Mononuclear cell (primary cell): ENCODE results near the gene ERC2. TPM values are rescaled to one million over a fixed set of nuclear protein-coding genes. Genes with fewer than 3 reads are reported as not detected.

Source experiments
- H3K27me3 ChIP-seq: 2 replicates; pipeline ENCODE4 v1.6.0; 2011; ENCODE audit warnings: low read length, control low read depth; ENCODE audit not compliant: insufficient read depth
- H3K4me1 ChIP-seq: 2 replicates; pipeline ENCODE4 v1.5.1; 2011; ENCODE audit warnings: mild to moderate bottlenecking, low read length, control low read depth; ENCODE audit not compliant: insufficient read depth
- H3K4me3 ChIP-seq: 2 replicates; pipeline ENCODE4 v1.5.1; 2011; ENCODE audit warnings: mild to moderate bottlenecking, low read length, moderate library complexity
- H3K9me3 ChIP-seq: 2 replicates; pipeline ENCODE4 v1.5.1; 2011; ENCODE audit warnings: low read depth, mild to moderate bottlenecking, control low read depth, low read length
- total RNA-seq: library from RNA; depleted of rRNA; stranded (reverse); fragments of >200 nt; gene quantifications from one replicate; pipeline ENCODE4 v1.2.3, GENCODE V29; 2012

The ERC2 gene
- total RNA-seq, 1 donor = 0.10 TPM

DNA sequence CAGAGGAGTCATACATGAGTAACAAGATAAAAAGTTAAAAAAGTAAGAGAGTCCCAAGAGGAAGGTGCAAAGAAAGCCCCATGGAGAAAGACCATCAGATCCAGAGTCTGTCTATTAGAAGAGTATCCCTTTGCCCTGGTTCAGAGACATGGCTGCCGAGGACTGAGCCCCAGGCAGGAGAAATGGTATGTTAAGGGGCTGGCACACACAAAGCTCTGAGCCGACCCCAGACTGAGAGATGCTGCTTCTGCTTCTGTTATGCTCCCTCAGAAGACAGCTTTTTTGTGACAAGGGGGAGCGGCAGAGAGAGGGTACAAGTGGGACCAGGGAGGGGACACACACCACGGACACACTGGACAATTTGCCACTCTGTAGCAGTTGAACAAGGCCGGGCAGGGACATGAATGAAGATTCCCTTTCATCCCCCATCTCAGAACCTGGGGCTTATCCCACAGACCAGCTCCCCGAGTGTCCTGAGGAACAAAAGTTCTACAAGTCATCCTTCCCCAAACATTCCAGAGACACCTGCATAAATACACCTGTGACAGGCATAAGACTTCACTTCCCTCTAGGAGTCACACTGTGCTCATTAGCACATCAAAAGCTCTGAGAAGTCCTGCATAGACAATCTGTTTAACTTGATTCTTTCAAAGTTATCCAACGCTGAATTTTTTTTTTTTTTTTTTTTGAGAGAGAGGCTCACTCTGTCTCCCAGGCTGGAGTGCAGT, 819.5 kb downstream of the ERC2 start:
- Histone ChIP-seq H3K9me3 (no peaks in the 10 kb centered on the region), H3K4me3 (no peak overlapping the region), H3K27me3 (no peaks in the 10 kb centered on the region), H3K4me1 (no peaks in the 10 kb centered on the region)

DNA sequence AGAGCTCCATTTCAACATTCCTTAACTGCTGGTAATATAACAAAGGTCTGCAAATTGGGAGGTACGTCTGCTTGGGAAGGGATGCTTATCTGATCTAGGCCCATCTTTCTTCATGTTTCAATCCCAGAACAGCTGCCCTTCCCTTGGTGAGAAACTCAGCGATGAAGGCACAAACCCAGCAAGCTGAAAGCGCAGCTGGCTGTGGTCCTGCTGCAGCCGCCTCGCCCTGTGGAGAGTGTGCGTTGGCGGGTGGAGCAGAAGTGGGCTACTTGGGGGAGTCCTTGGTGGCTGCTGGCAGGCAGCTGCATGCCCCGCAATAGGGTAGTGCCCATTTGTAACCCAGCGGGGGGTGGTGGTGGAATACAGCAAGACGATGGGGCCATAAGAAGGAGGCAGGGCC, 820.6 kb downstream of the ERC2 start:
- H3K27me3 ChIP-seq = no peaks in the 10 kb centered on the region
- H3K4me1 ChIP-seq = no peaks in the 10 kb centered on the region
- no peak overlapping the region for H3K4me3 ChIP-seq
- no peaks in the 10 kb centered on the region for H3K9me3 ChIP-seq

- no peaks in the 10 kb centered on the region for H3K4me1 ChIP-seq
- H3K27me3 ChIP-seq = no peaks in the 10 kb centered on the region
- no peaks in the 10 kb centered on the region for H3K9me3 ChIP-seq
- no peak overlapping the region for H3K4me3 ChIP-seq
Measured at GRCh38 chr3:55647063-55647462, 821.2 kb downstream of the ERC2 start.

- H3K9me3 ChIP-seq = no peaks in the 10 kb centered on the region
- no peaks in the 10 kb centered on the region for H3K4me1 ChIP-seq
- H3K27me3 ChIP-seq = no peaks in the 10 kb centered on the region
- H3K4me3 ChIP-seq = no peak overlapping the region
Measured at GRCh38 chr3:55646121-55646520, 822.1 kb downstream of the ERC2 start.

GRCh38 chr3:55645422-55645821, 822.8 kb downstream of the ERC2 start:
- H3K4me3 ChIP-seq = no peak overlapping the region
- no peaks in the 10 kb centered on the region for H3K27me3 ChIP-seq
- no peaks in the 10 kb centered on the region for H3K4me1 ChIP-seq
- no peaks in the 10 kb centered on the region for H3K9me3 ChIP-seq

GRCh38 chr3:55643283-55643682, 825.0 kb downstream of the ERC2 start:
- Histone ChIP-seq H3K4me3 (no peak overlapping the region), H3K27me3 (no peaks in the 10 kb centered on the region), H3K4me1 (peaks cover 13% of the 10 kb centered on the region), H3K9me3 (no peaks in the 10 kb centered on the region)

DNA sequence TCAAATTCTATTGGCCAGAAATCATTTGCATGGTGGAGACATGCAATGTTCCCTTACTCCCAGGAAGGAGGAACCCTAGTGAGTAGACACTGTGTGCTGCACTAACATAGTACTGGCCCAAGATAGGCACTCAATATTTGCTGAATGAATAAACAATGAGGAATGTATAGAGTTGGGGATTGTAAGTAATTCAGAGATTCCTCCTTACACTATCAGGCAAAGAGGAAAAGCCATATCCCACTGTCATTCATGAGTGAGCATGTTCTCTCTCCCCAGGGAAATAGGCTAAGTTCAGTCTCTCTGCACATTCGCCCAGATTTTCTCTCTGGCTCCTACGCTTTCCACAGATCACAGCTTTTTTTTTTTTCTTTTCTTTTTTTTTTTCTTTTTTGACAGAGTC, 826.3 kb downstream of the ERC2 start:
- H3K4me3 ChIP-seq = no peak overlapping the region
- H3K4me1 ChIP-seq = peaks cover 13% of the 10 kb centered on the region
- no peaks in the 10 kb centered on the region for H3K27me3 ChIP-seq
- H3K9me3 ChIP-seq = no peaks in the 10 kb centered on the region

GRCh38 chr3:55639896-55640765, 828.1 kb downstream of the ERC2 start:
- Histone ChIP-seq H3K4me3 (no peak overlapping the region), H3K27me3 (no peaks in the 10 kb centered on the region), H3K4me1 (peaks cover 13% of the 10 kb centered on the region), H3K9me3 (no peaks in the 10 kb centered on the region)

- H3K9me3 ChIP-seq = no peaks in the 10 kb centered on the region
- H3K4me3 ChIP-seq = no peak overlapping the region
- peaks cover 13% of the 10 kb centered on the region for H3K4me1 ChIP-seq
- H3K27me3 ChIP-seq = no peaks in the 10 kb centered on the region
Measured at GRCh38 chr3:55639143-55639542, 829.1 kb downstream of the ERC2 start.

GRCh38 chr3:55637906-55638638, 830.2 kb downstream of the ERC2 start:
- Histone ChIP-seq H3K9me3 (no peaks in the 10 kb centered on the region), H3K4me1 (peaks cover 13% of the 10 kb centered on the region), H3K27me3 (no peaks in the 10 kb centered on the region), H3K4me3 (no peak overlapping the region)

GRCh38 chr3:55636300-55637195, 831.7 kb downstream of the ERC2 start:
- Histone ChIP-seq H3K4me1 (peaks cover 13% of the 10 kb centered on the region), H3K27me3 (no peaks in the 10 kb centered on the region), H3K4me3 (no peak overlapping the region)

GRCh38 chr3:55634345-55634744, 833.9 kb downstream of the ERC2 start:
- Histone ChIP-seq H3K4me1 (peaks cover 4% of the 10 kb centered on the region), H3K9me3 (no peaks in the 10 kb centered on the region), H3K27me3 (no peaks in the 10 kb centered on the region), H3K4me3 (no peak overlapping the region)

More at GRCh38 chr3:55636300-55637195, 831.7 kb downstream of the ERC2 start:
- H3K9me3 ChIP-seq = no peaks in the 10 kb centered on the region

- H3K4me1 ChIP-seq = no peaks in the 10 kb centered on the region
- H3K9me3 ChIP-seq = no peaks in the 10 kb centered on the region
- no peak overlapping the region for H3K4me3 ChIP-seq
- H3K27me3 ChIP-seq = no peaks in the 10 kb centered on the region
Measured at GRCh38 chr3:55633333-55633732, 834.9 kb downstream of the ERC2 start.

GRCh38 chr3:55631766-55632331, 836.4 kb downstream of the ERC2 start:
- Histone ChIP-seq H3K9me3 (no peaks in the 10 kb centered on the region), H3K4me1 (peaks cover 5% of the 10 kb centered on the region), H3K27me3 (no peaks in the 10 kb centered on the region), H3K4me3 (no peak overlapping the region)
